DND-41 (cell line): ENCODE measurements around the gene VPS13A.
"Not testable (repeated sequence)": the region's sequence is repeated elsewhere in the genome, so short reads cannot be mapped to it uniquely, and the experiment has no call there.

Experiments
- ATAC-seq: fragments of 200-7000 bp; cut with Tn5 transposase; 3 replicates; pipeline ENCODE4 v1.9.1; 2021; ENCODE audit warnings: low read depth; ENCODE audit not compliant: insufficient read depth
- DNase-seq: peaks from one replicate; pipeline ENCODE4 v3.0.0-alpha.2; 2020
- H2AFZ ChIP-seq: 2 replicates; pipeline ENCODE4 v1.6.0; 2012; ENCODE audit warnings: low read depth, low read length
- H3K27ac ChIP-seq: 2 replicates; pipeline ENCODE4 v1.5.1; 2012; ENCODE audit warnings: low read length, inconsistent platforms
- H3K27me3 ChIP-seq: fragments of 200-600 bp; sonication (generic); 2 replicates; pipeline ENCODE4 v1.6.0; 2012; ENCODE audit warnings: low read length, mild to moderate bottlenecking, inconsistent platforms; ENCODE audit not compliant: insufficient read depth, poor library complexity
- H3K36me3 ChIP-seq: 2 replicates; pipeline ENCODE4 v1.5.1; 2012; ENCODE audit warnings: low read length, inconsistent platforms; ENCODE audit not compliant: insufficient read depth
- H3K4me1 ChIP-seq: 2 replicates; pipeline ENCODE4 v1.5.1; 2012; ENCODE audit warnings: mild to moderate bottlenecking, low read length; ENCODE audit not compliant: insufficient read depth
- H3K4me2 ChIP-seq: 2 replicates; pipeline ENCODE4 v1.6.0; 2012; ENCODE audit warnings: mild to moderate bottlenecking, moderate library complexity, low read length, inconsistent platforms; ENCODE audit not compliant: insufficient read depth
- H3K4me3 ChIP-seq, 2 experiments: fragments of 200-600 bp in 1 of 2; shearing (Covaris generic) in 1 of 2; 2 replicates each; pipeline ENCODE4 v1.5.1; 2012 to 2016; ENCODE audit warnings: inconsistent platforms in 2 of 2, low read length in 2 of 2, mild to moderate bottlenecking in 2 of 2, low read depth in 1 of 2, moderate library complexity in 1 of 2
- H3K79me2 ChIP-seq: 2 replicates; pipeline ENCODE4 v1.6.0; 2012; ENCODE audit warnings: low read length, inconsistent platforms; ENCODE audit not compliant: insufficient read depth
- H3K9ac ChIP-seq: 2 replicates; pipeline ENCODE4 v1.6.0; 2012; ENCODE audit warnings: low read depth, mild to moderate bottlenecking, inconsistent platforms, low read length, moderate library complexity
- H3K9me3 ChIP-seq: 2 replicates; pipeline ENCODE4 v1.5.1; 2012; ENCODE audit warnings: low read length, moderate library complexity, mild to moderate bottlenecking, inconsistent platforms; ENCODE audit not compliant: insufficient read depth, severe bottlenecking
- H4K20me1 ChIP-seq: 2 replicates; pipeline ENCODE4 v1.6.0; 2012; ENCODE audit warnings: low read length; ENCODE audit not compliant: insufficient read depth
- CTCF ChIP-seq: IDR thresholded peaks from 2 replicates; pipeline ENCODE4 v1.5.1; 2012; ENCODE audit warnings: borderline replicate concordance, low read length, moderate library complexity, mild to moderate bottlenecking; ENCODE audit not compliant: poor library complexity, severe bottlenecking; ENCODE audit errors: extremely low read depth
- EZH2 ChIP-seq: IDR thresholded peaks from 3 replicates; pipeline ENCODE4 v1.6.1; 2012; ENCODE audit warnings: borderline replicate concordance, low read depth, mild to moderate bottlenecking, moderate library complexity, low read length, inconsistent platforms; ENCODE audit not compliant: severe bottlenecking

VPS13A gene

GRCh38 chr9:77399964-77400363 is 222.6 kb downstream of the VPS13A start:
- H3K36me3 ChIP-seq = no peaks in the 10 kb centered on the region; the same call in 1 of the 2 replicates
- H3K4me1 ChIP-seq = no peaks in the 10 kb centered on the region
- no peak for DNase-seq
- H3K27me3 ChIP-seq = no peaks in the 10 kb centered on the region
- H3K9ac ChIP-seq = no peak overlapping the region
- no peaks in the 10 kb centered on the region for H3K9me3 ChIP-seq
- H3K79me2 ChIP-seq = no peaks in the 10 kb centered on the region
- H2AFZ ChIP-seq = no peak overlapping the region
- no peak for ATAC-seq
- H3K4me2 ChIP-seq = no peak overlapping the region
- H3K27ac ChIP-seq = no peak overlapping the region
- no peaks in the 10 kb centered on the region for H4K20me1 ChIP-seq
- TF ChIP-seq EZH2 (no peak), CTCF (no peak)
- H3K4me3 ChIP-seq = no peak overlapping the region

- no peak for TF ChIP-seq EZH2
- TF ChIP-seq CTCF = no peak
- no peak for ATAC-seq
- H3K4me2 ChIP-seq = no peak overlapping the region
These were observed 225.0 kb downstream of the VPS13A start for GRCh38 chr9:77402286-77402685.

GRCh38 chr9:77403239-77403638 is 225.9 kb downstream of the VPS13A start:
- Histone ChIP-seq H4K20me1 (no peaks in the 10 kb centered on the region), H3K4me3 (no peak overlapping the region), H3K9ac (no peak overlapping the region), H3K27ac (no peak overlapping the region), H3K4me2 (no peak overlapping the region), H3K36me3 (peaks cover 20% of the 10 kb centered on the region), H3K4me1 (no peaks in the 10 kb centered on the region), H3K27me3 (no peaks in the 10 kb centered on the region), H2AFZ (no peak overlapping the region), H3K9me3 (peaks cover 5% of the 10 kb centered on the region), H3K79me2 (no peaks in the 10 kb centered on the region)
- TF ChIP-seq EZH2 (no peak), CTCF (no peak)
- DNase-seq (no peak), ATAC-seq (no peak)

More at GRCh38 chr9:77402286-77402685, 225.0 kb downstream of the VPS13A start:
- no peak overlapping the region for H2AFZ ChIP-seq
- no peaks in the 10 kb centered on the region for H3K9me3 ChIP-seq
- no peaks in the 10 kb centered on the region for H3K27me3 ChIP-seq
- H3K4me3 ChIP-seq = no peak overlapping the region
- H3K9ac ChIP-seq = no peak overlapping the region
- H3K4me1 ChIP-seq = no peaks in the 10 kb centered on the region
- peaks cover 13% of the 10 kb centered on the region for H3K36me3 ChIP-seq
- no peaks in the 10 kb centered on the region for H4K20me1 ChIP-seq
- H3K27ac ChIP-seq = no peak overlapping the region
- no peaks in the 10 kb centered on the region for H3K79me2 ChIP-seq
- DNase-seq = no peak

- not testable (repeated sequence) for H3K4me1 ChIP-seq, H3K4me3 ChIP-seq, H2AFZ ChIP-seq, ATAC-seq, H3K4me2 ChIP-seq, H3K79me2 ChIP-seq, H3K9me3 ChIP-seq, H4K20me1 ChIP-seq, H3K27ac ChIP-seq, H3K27me3 ChIP-seq, H3K9ac ChIP-seq
- DNase-seq = peak; percentile 19
- peaks cover 24% of the 10 kb centered on the region for H3K36me3 ChIP-seq
These were observed 231.2 kb downstream of the VPS13A start for GRCh38 chr9:77408521-77408920.
